IMR-90 (cell line): Measurements from ENCODE around the gene PCDHGA8.
"Not testable (repeated sequence)": the region's sequence is repeated elsewhere in the genome, so short reads cannot be mapped to it uniquely, and the experiment has no call there.

Source experiments
- BHLHE40 ChIP-seq: fragments of 150-350 bp; IDR thresholded peaks from 2 replicates; pipeline ENCODE4 v1.6.1; 2016; ENCODE audit warnings: mild to moderate bottlenecking, low read depth, low read length
- CEBPB ChIP-seq: IDR thresholded peaks from 2 replicates; pipeline ENCODE4 v1.6.1; 2012; ENCODE audit warnings: low read depth, low read length, improper control_type of control experiment
- CHD1 ChIP-seq: IDR thresholded peaks from 2 replicates; pipeline ENCODE4 v1.6.1; 2012; ENCODE audit warnings: low read depth, low read length, improper control_type of control experiment
- FOS ChIP-seq: fragments of 150-350 bp; IDR thresholded peaks from 2 replicates; pipeline ENCODE4 v1.6.1; 2016; ENCODE audit warnings: low read depth, low read length
- MAFK ChIP-seq: IDR thresholded peaks from 2 replicates; pipeline ENCODE4 v1.6.1; 2012; ENCODE audit warnings: low read depth, low read length, improper control_type of control experiment
- MAZ ChIP-seq: IDR thresholded peaks from 2 replicates; pipeline ENCODE4 v1.6.1; 2012; ENCODE audit warnings: low read depth, mild to moderate bottlenecking, low read length, improper control_type of control experiment, moderate library complexity, borderline replicate concordance
- MXI1 ChIP-seq: IDR thresholded peaks from 2 replicates; pipeline ENCODE4 v1.6.1; 2012; ENCODE audit warnings: low read depth, mild to moderate bottlenecking, low read length, moderate library complexity, borderline replicate concordance
- POLR2A ChIP-seq: IDR thresholded peaks from 2 replicates; pipeline ENCODE4 v1.6.1; 2012; ENCODE audit warnings: mild to moderate bottlenecking, low read depth, low read length
- RAD21 ChIP-seq: IDR thresholded peaks from 2 replicates; pipeline ENCODE4 v1.6.1; 2012; ENCODE audit warnings: low read length, improper control_type of control experiment
- RCOR1 ChIP-seq: IDR thresholded peaks from 2 replicates; pipeline ENCODE4 v1.6.1; 2012; ENCODE audit warnings: mild to moderate bottlenecking, low read length, improper control_type of control experiment; ENCODE audit not compliant: insufficient replicate concordance
- RFX5 ChIP-seq: IDR thresholded peaks from 2 replicates; pipeline ENCODE4 v1.8.0; 2012; ENCODE audit warnings: low read depth, mild to moderate bottlenecking, low read length, moderate library complexity
- SMC3 ChIP-seq: fragments of 150-350 bp; IDR thresholded peaks from 2 replicates; pipeline ENCODE4 v1.6.1; 2016; ENCODE audit warnings: low read depth, mild to moderate bottlenecking, antibody characterized with exemption, low read length, moderate library complexity
- USF2 ChIP-seq: fragments of 150-350 bp; IDR thresholded peaks from 2 replicates; pipeline ENCODE4 v1.6.1; 2017; ENCODE audit warnings: mild to moderate bottlenecking, antibody characterized with exemption, low read length, low read depth
- TF ChIP-seq, protein P1 (sequence below): conservative IDR thresholded peaks from 2 replicates; pipeline ENCODE4 v1.5.1; 2012; ENCODE audit warnings: mild to moderate bottlenecking, low read depth, low read length, improper control_type of control experiment

- not testable (repeated sequence) for TF ChIP-seq POLR2A, CHD1, MAFK, RAD21, BHLHE40, USF2, FOS, SMC3, RCOR1, RFX5, CEBPB, MXI1, MAZ
- TF ChIP-seq, protein P1, sequence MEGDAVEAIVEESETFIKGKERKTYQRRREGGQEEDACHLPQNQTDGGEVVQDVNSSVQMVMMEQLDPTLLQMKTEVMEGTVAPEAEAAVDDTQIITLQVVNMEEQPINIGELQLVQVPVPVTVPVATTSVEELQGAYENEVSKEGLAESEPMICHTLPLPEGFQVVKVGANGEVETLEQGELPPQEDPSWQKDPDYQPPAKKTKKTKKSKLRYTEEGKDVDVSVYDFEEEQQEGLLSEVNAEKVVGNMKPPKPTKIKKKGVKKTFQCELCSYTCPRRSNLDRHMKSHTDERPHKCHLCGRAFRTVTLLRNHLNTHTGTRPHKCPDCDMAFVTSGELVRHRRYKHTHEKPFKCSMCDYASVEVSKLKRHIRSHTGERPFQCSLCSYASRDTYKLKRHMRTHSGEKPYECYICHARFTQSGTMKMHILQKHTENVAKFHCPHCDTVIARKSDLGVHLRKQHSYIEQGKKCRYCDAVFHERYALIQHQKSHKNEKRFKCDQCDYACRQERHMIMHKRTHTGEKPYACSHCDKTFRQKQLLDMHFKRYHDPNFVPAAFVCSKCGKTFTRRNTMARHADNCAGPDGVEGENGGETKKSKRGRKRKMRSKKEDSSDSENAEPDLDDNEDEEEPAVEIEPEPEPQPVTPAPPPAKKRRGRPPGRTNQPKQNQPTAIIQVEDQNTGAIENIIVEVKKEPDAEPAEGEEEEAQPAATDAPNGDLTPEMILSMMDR: not testable (repeated sequence)
These were observed 16.8 kb upstream of the PCDHGA8 start for GRCh38 chr5:141375444-141376155.
